Liver (tissue), 9 donors: ENCODE results near the gene QKI. TPM values are rescaled to one million over a fixed set of nuclear protein-coding genes. Genes with fewer than 3 reads are reported as not detected.

Experiments
- DNase-seq: peaks from one replicate; pipeline ENCODE4 v3.0.0-alpha.2; 2017; ENCODE audit warnings: low spot score
- H3K27ac ChIP-seq, 2 donors: one replicate each; pipeline ENCODE4 v1.7.0; 2013; ENCODE audit warnings: inconsistent platforms in 2 of 2, low read length in 2 of 2, control low read depth in 1 of 2, low read depth in 1 of 2, mild to moderate bottlenecking in 1 of 2
- H3K27me3 ChIP-seq, 4 donors: one replicate each; pipeline versions ENCODE4 v1.6.1 to v1.7.0; 2013; ENCODE audit warnings: low read length in 3 of 4, inconsistent platforms in 1 of 4, mild to moderate bottlenecking in 1 of 4, moderate library complexity in 1 of 4; ENCODE audit not compliant: control insufficient read depth in 4 of 4, insufficient read depth in 4 of 4
- H3K36me3 ChIP-seq, 4 donors: one replicate each; pipeline versions ENCODE4 v1.6.1 to v1.7.0; 2013; ENCODE audit warnings: low read length in 3 of 4, mild to moderate bottlenecking in 3 of 4, low read depth in 1 of 4, moderate library complexity in 1 of 4; ENCODE audit not compliant: control insufficient read depth in 4 of 4, insufficient read depth in 3 of 4
- H3K4me1 ChIP-seq, 4 donors: one replicate each; pipeline versions ENCODE4 v1.6.1 to v1.7.0; 2013; ENCODE audit warnings: low read length in 3 of 4, mild to moderate bottlenecking in 3 of 4, moderate library complexity in 1 of 4; ENCODE audit not compliant: control insufficient read depth in 4 of 4, insufficient read depth in 4 of 4
- H3K4me3 ChIP-seq, 3 donors: one replicate each; pipeline versions ENCODE4 v1.6.1 to v1.7.0; 2013; ENCODE audit warnings: low read length in 3 of 3, control low read depth in 1 of 3, low read depth in 1 of 3, mild to moderate bottlenecking in 1 of 3
- H3K9ac ChIP-seq, 2 donors: one replicate each; pipeline ENCODE4 v1.7.0; 2013; ENCODE audit warnings: low read length in 2 of 2, mild to moderate bottlenecking in 2 of 2, moderate library complexity in 2 of 2, control low read depth in 1 of 2, low read depth in 1 of 2
- H3K9me3 ChIP-seq, 4 donors: one replicate each; pipeline versions ENCODE4 v1.6.1 to v1.7.0; 2013; ENCODE audit warnings: low read length in 3 of 4; ENCODE audit not compliant: control insufficient read depth in 4 of 4
- FOXA1 ChIP-seq: IDR thresholded peaks from 2 replicates; pipeline ENCODE4 v1.6.1; 2016; ENCODE audit warnings: antibody characterized with exemption
- FOXA2 ChIP-seq: IDR thresholded peaks from 2 replicates; pipeline ENCODE4 v1.6.1; 2016; ENCODE audit warnings: antibody characterized with exemption
- GABPA ChIP-seq, 2 donors: IDR thresholded peaks in 1 of 2; conservative IDR thresholded peaks in 1 of 2; 2 replicates each; pipeline ENCODE4 v1.6.1; 2016; ENCODE audit warnings: antibody characterized with exemption in 2 of 2, mild to moderate bottlenecking in 1 of 2, moderate library complexity in 1 of 2
- HNF4A ChIP-seq, 2 donors: conservative IDR thresholded peaks; 2 replicates each; pipeline ENCODE4 v1.6.1; 2016; ENCODE audit warnings: antibody characterized with exemption in 2 of 2, mild to moderate bottlenecking in 2 of 2
- HNF4G ChIP-seq: IDR thresholded peaks from 2 replicates; pipeline ENCODE4 v1.6.1; 2016; ENCODE audit warnings: antibody characterized with exemption
- JUND ChIP-seq, 2 donors: IDR thresholded peaks; 2 replicates each; pipeline ENCODE4 v1.6.1; 2016; ENCODE audit warnings: antibody characterized with exemption in 2 of 2
- NR2F2 ChIP-seq: IDR thresholded peaks from 2 replicates; pipeline ENCODE4 v1.6.1; 2016; ENCODE audit warnings: antibody characterized with exemption
- RAD21 ChIP-seq, 2 donors: IDR thresholded peaks; 2 replicates each; pipeline ENCODE4 v1.6.1; 2016; ENCODE audit warnings: antibody characterized with exemption in 2 of 2, mild to moderate bottlenecking in 2 of 2
- RXRA ChIP-seq, 2 donors: IDR thresholded peaks; 2 replicates each; pipeline ENCODE4 v1.6.1; 2017 to 2018; ENCODE audit warnings: antibody characterized with exemption in 2 of 2, mild to moderate bottlenecking in 1 of 2
- SP1 ChIP-seq: IDR thresholded peaks from 2 replicates; pipeline ENCODE4 v1.6.1; 2018; ENCODE audit warnings: antibody characterized with exemption, mild to moderate bottlenecking
- TAF1 ChIP-seq: conservative IDR thresholded peaks from 2 replicates; pipeline ENCODE4 v1.6.1; 2016; ENCODE audit warnings: antibody characterized with exemption, mild to moderate bottlenecking
- YY1 ChIP-seq: IDR thresholded peaks from 2 replicates; pipeline ENCODE4 v1.6.1; 2016; ENCODE audit warnings: antibody characterized with exemption, mild to moderate bottlenecking
- WGBS: extraction: QIAGEN DNeasy Blood & Tissue Kit; methylation state at CpG from one replicate; pipeline ENCODE4 v1.1.7; 2013; 5-methylcytosine and 5-hydroxymethylcytosine counted together
- polyA plus RNA-seq, 2 donors: library from polyadenylated mRNA; stranded (reverse) in 1 of 2; unstranded in 1 of 2; fragments of 200-250 nt in 1 of 2; fragments of >200 nt in 1 of 2; fragmentation: Nextera tagmentation in 1 of 2; extraction: Ambion mirVana in 1 of 2; gene quantifications; one replicate each; pipeline versions ENCODE4 v1.2.1 to v1.2.3, GENCODE V29; 2013 to 2015
- total RNA-seq, 2 donors: library from RNA; depleted of rRNA; stranded (reverse); fragments of >200 nt; gene quantifications; one replicate each; pipeline ENCODE4 v1.2.3, GENCODE V29; 2014
- TF ChIP-seq, protein P1 (sequence below): IDR thresholded peaks from 2 replicates; pipeline ENCODE4 v1.6.1; 2016; ENCODE audit warnings: antibody characterized with exemption
- TF ChIP-seq, protein P2 (sequence below): IDR thresholded peaks from 2 replicates; pipeline ENCODE4 v1.6.1; 2016; ENCODE audit warnings: antibody characterized with exemption
- TF ChIP-seq, protein P3 (sequence below): fragments of 150-350 bp; IDR thresholded peaks from 2 replicates; pipeline ENCODE4 v1.5.1; 2017; ENCODE audit warnings: improper control_type of control experiment, low read depth, low read length; ENCODE audit not compliant: missing input control
- TF ChIP-seq, protein P4 (sequence below): IDR thresholded peaks from 2 replicates; pipeline ENCODE4 v1.6.1; 2016; ENCODE audit warnings: antibody characterized with exemption
- donor health status: healthy.
- donor health status: healthy.
- donor health status: healthy.
- donor health status: healthy.
- donor health status: healthy.

Gene QKI
- total and polyA plus RNA-seq, 4 donors, result 22.7 to 97.0 (median 56.3) TPM

DNA sequence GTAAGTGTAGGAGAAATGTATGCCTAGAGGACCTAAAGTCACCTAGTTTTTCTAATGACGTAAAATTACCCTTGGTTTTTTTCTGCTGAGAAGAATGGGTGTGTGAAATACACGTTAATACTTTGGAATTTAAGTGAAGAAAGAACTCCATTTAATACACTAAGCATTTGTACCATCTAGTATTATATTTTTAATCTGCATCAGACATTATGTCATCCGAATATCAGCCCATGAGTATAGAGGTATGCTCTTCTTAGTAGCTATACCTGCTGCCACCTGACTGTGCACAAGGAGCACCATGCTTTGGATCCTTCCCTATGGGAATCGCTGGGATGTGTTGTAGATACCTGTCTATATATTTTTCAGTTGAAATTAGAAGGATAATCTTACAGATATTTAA lies 106.4 kb downstream of the QKI start:
- Histone ChIP-seq H3K4me1 (peaks cover 6 to 15% (median 9%) of the 10 kb centered on the region in 4 donors), H3K36me3 (peaks cover 0 to 1% (median 0%) of the 10 kb centered on the region in 4 donors), H3K9me3 (no peaks in the 10 kb centered on the region), H3K4me3 (no peak overlapping the region), H3K27me3 (no peaks in the 10 kb centered on the region), H3K9ac (no peak overlapping the region), H3K27ac (no peak overlapping the region)
- DNase-seq, result no peak
- 96% methylated on average over 4 of the region's 4 CpGs for WGBS
- no peak for TF ChIP-seq TAF1

DNA sequence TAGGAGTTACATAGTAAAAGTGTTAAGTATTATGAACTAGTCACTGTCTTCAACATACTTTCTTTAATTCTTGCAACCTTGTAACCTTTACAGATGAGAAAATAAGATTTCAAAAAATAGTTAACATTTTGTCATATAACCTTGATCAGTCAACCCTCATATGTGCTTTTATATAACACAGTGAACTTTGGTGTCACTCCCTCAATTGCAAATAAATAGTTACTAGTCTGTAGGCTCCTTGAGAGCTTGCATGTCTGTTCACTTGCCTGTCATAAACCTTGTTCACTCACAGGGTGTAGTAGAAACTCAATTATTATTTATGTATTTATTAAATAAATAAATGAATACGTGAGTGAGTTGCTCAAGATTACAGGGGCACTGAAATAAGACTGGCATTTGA lies 107.5 kb downstream of the QKI start:
- Histone ChIP-seq H3K27me3 (no peaks in the 10 kb centered on the region), H3K27ac (peak overlapping the region in 1 of 2 donors; percentile 3), H3K4me3 (no peak overlapping the region), H3K36me3 (peaks cover 0 to 1% (median 0%) of the 10 kb centered on the region in 4 donors), H3K9ac (no peak overlapping the region), H3K9me3 (no peaks in the 10 kb centered on the region), H3K4me1 (peaks cover 4 to 25% (median 10%) of the 10 kb centered on the region in 4 donors)
- DNase-seq, result no peak
- WGBS, result 49% methylated on average over 1 of the region's 1 CpG
- TF ChIP-seq SP1, result no peak
- TF ChIP-seq, protein P1, sequence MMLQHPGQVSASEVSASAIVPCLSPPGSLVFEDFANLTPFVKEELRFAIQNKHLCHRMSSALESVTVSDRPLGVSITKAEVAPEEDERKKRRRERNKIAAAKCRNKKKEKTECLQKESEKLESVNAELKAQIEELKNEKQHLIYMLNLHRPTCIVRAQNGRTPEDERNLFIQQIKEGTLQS, result no peak
- TF ChIP-seq JUND (IDR thresholded peaks at IDR 0.05), result no peak
- no peak for TF ChIP-seq HNF4A (conservative IDR thresholded peaks at IDR 0.05)
- TF ChIP-seq TAF1, result no peak
- TF ChIP-seq, protein P2, sequence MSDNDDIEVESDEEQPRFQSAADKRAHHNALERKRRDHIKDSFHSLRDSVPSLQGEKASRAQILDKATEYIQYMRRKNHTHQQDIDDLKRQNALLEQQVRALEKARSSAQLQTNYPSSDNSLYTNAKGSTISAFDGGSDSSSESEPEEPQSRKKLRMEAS, result no peak

DNA sequence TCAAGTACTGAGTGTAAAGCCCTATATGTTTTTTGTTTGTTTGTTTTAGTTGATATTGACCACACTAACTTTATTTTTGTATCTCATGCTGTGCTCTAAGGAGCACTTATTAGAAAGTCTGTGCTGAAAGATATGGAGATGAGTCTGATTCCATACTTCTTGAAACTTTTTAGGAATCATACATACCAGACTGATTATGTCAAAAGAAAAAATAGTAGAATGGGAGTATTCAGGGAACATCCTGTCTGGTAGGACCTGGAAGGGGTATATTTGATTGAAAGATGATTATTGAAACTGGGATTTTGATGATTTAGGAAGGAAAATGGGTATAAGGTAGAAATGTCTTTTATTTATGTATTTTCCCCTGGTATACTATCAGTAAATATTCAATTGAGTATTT lies 111.4 kb downstream of the QKI start:
- Histone ChIP-seq H3K27ac (peak overlapping the region; percentile 49 to 74), H3K27me3 (no peaks in the 10 kb centered on the region), H3K9ac (no peak overlapping the region), H3K9me3 (no peaks in the 10 kb centered on the region), H3K4me3 (no peak overlapping the region), H3K36me3 (peaks cover 0 to 1% (median 0%) of the 10 kb centered on the region in 4 donors), H3K4me1 (peaks cover 14 to 46% (median 24%) of the 10 kb centered on the region in 4 donors)
- DNase-seq, result no peak
- TF ChIP-seq FOXA2 (no peak), RXRA (IDR thresholded peaks at IDR 0.05) (no peak), GABPA (IDR thresholded peaks at IDR 0.05 in 1 of 2, conservative IDR thresholded peaks at IDR 0.05 in 1 of 2) (no peak), FOXA1 (no peak), HNF4G (no peak), HNF4A (conservative IDR thresholded peaks at IDR 0.05) (no peak), YY1 (no peak), RAD21 (IDR thresholded peaks at IDR 0.05) (no peak), SP1 (no peak), JUND (IDR thresholded peaks at IDR 0.05) (no peak), NR2F2 (no peak)
- TF ChIP-seq, protein P3, sequence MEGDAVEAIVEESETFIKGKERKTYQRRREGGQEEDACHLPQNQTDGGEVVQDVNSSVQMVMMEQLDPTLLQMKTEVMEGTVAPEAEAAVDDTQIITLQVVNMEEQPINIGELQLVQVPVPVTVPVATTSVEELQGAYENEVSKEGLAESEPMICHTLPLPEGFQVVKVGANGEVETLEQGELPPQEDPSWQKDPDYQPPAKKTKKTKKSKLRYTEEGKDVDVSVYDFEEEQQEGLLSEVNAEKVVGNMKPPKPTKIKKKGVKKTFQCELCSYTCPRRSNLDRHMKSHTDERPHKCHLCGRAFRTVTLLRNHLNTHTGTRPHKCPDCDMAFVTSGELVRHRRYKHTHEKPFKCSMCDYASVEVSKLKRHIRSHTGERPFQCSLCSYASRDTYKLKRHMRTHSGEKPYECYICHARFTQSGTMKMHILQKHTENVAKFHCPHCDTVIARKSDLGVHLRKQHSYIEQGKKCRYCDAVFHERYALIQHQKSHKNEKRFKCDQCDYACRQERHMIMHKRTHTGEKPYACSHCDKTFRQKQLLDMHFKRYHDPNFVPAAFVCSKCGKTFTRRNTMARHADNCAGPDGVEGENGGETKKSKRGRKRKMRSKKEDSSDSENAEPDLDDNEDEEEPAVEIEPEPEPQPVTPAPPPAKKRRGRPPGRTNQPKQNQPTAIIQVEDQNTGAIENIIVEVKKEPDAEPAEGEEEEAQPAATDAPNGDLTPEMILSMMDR, result no peak
- TF ChIP-seq, protein P4, sequence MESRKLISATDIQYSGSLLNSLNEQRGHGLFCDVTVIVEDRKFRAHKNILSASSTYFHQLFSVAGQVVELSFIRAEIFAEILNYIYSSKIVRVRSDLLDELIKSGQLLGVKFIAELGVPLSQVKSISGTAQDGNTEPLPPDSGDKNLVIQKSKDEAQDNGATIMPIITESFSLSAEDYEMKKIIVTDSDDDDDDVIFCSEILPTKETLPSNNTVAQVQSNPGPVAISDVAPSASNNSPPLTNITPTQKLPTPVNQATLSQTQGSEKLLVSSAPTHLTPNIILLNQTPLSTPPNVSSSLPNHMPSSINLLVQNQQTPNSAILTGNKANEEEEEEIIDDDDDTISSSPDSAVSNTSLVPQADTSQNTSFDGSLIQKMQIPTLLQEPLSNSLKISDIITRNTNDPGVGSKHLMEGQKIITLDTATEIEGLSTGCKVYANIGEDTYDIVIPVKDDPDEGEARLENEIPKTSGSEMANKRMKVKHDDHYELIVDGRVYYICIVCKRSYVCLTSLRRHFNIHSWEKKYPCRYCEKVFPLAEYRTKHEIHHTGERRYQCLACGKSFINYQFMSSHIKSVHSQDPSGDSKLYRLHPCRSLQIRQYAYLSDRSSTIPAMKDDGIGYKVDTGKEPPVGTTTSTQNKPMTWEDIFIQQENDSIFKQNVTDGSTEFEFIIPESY, result no peak
- TF ChIP-seq, protein P2, result no peak
- TF ChIP-seq, protein P1, result no peak
